HL-60 (cell line): ENCODE results near the gene UBE2E2.
"Not testable (repeated sequence)": the region's sequence is repeated elsewhere in the genome, so short reads cannot be mapped to it uniquely, and the experiment has no call there.

Experiments
- DNase-seq, 2 experiments: peaks; one replicate each; pipeline ENCODE4 v3.0.0-alpha.2; 2010 to 2020; ENCODE audit warnings: low read depth in 1 of 2, low spot score in 1 of 2
- H3K27ac ChIP-seq: fragments of 250-450 bp; sonication (Bioruptor Pico); replicated peaks from 2 replicates; pipeline ENCODE4 v1.5.1; 2020; ENCODE audit warnings: mild to moderate bottlenecking, moderate library complexity
- H3K27me3 ChIP-seq: fragments of 250-450 bp; sonication (Bioruptor Pico); 2 replicates; pipeline ENCODE4 v1.5.1; 2021; ENCODE audit warnings: mild to moderate bottlenecking, moderate library complexity; ENCODE audit not compliant: insufficient read depth, poor library complexity, severe bottlenecking
- H3K4me3 ChIP-seq: replicated peaks from 2 replicates; pipeline ENCODE4 v1.5.1; 2011; ENCODE audit warnings: mild to moderate bottlenecking, control low read depth, low read length; ENCODE audit not compliant: insufficient read depth
- CTCF ChIP-seq: IDR thresholded peaks from one replicate; pipeline ENCODE4 v1.5.1; 2011; ENCODE audit warnings: low read length, control low read depth, inconsistent platforms; ENCODE audit not compliant: insufficient read depth
- GABPA ChIP-seq: IDR thresholded peaks from 2 replicates; pipeline ENCODE4 v1.6.1; 2012; ENCODE audit warnings: low read depth
- POLR2AphosphoS5 ChIP-seq: IDR thresholded peaks from 2 replicates; pipeline ENCODE4 v1.6.1; 2012; ENCODE audit warnings: low read depth
- REST ChIP-seq: IDR thresholded peaks from 2 replicates; pipeline ENCODE4 v1.6.1; 2012; ENCODE audit warnings: low read depth; ENCODE audit not compliant: insufficient replicate concordance
- SPI1 ChIP-seq: IDR thresholded peaks from 2 replicates; pipeline ENCODE4 v1.6.1; 2012; ENCODE audit warnings: low read depth, mild to moderate bottlenecking, borderline replicate concordance

UBE2E2 gene

GRCh38 chr3:23611737-23612295 is 408.7 kb downstream of the UBE2E2 start:
- Histone ChIP-seq H3K4me3 (no peak overlapping the region; the same call in 1 of the 2 replicates), H3K27me3 (no peaks in the 10 kb centered on the region), H3K27ac (no peak overlapping the region)
- TF ChIP-seq GABPA (no peak), SPI1 (0 out of 2 replicates have a peak, but pooled peaks have one; percentile 16)
- peak in 1 of 2 experiments; percentile 28 for DNase-seq

GRCh38 chr3:23612296-23612891 is 409.3 kb downstream of the UBE2E2 start:
- Histone ChIP-seq H3K27me3 (no peaks in the 10 kb centered on the region), H3K4me3 (peak overlapping the region; percentile 4; the same call in 1 of the 2 replicates), H3K27ac (no peak overlapping the region)
- no peak for DNase-seq
- no peak for TF ChIP-seq GABPA
- TF ChIP-seq POLR2AphosphoS5, result no peak
- no peak for TF ChIP-seq REST
- no peak for TF ChIP-seq CTCF
- no peak for TF ChIP-seq SPI1

- Histone ChIP-seq H3K27me3 (no peaks in the 10 kb centered on the region), H3K27ac (no peak overlapping the region), H3K4me3 (no peak overlapping the region)
- TF ChIP-seq CTCF, result no peak
- TF ChIP-seq GABPA, result no peak
- TF ChIP-seq REST, result no peak
- no peak for TF ChIP-seq SPI1
- no peak for TF ChIP-seq POLR2AphosphoS5
- DNase-seq, result no peak
Observed at GRCh38 chr3:23615068-23615467, 411.9 kb downstream of the UBE2E2 start.

GRCh38 chr3:23618475-23618874 is 415.3 kb downstream of the UBE2E2 start:
- H3K4me3 ChIP-seq, H3K27me3 ChIP-seq, H3K27ac ChIP-seq, DNase-seq: not testable (repeated sequence)
